ENCODE data around the gene SLC22A31.

DNA sequence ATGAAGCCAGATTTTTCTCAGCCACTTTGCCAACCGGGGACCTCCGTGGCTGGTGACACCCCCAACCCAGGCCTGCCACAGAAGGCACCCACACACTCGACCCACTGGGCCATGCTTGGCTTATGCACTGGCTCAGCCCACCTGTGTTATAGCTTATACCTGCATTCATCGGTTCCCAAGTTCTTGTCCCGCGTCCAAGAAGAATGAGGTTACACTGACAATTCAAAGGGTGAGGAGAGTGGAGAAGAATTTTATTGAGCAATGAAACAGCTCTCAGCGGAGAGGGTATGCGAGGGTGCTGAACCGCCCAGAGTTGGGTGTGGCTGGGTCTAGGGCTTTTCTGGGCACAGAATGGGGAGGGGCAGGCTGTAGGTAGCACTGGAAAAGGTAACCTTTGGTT is 51.0 kb downstream of the SLC22A31 start:
- TF ChIP-seq, protein P1, sequence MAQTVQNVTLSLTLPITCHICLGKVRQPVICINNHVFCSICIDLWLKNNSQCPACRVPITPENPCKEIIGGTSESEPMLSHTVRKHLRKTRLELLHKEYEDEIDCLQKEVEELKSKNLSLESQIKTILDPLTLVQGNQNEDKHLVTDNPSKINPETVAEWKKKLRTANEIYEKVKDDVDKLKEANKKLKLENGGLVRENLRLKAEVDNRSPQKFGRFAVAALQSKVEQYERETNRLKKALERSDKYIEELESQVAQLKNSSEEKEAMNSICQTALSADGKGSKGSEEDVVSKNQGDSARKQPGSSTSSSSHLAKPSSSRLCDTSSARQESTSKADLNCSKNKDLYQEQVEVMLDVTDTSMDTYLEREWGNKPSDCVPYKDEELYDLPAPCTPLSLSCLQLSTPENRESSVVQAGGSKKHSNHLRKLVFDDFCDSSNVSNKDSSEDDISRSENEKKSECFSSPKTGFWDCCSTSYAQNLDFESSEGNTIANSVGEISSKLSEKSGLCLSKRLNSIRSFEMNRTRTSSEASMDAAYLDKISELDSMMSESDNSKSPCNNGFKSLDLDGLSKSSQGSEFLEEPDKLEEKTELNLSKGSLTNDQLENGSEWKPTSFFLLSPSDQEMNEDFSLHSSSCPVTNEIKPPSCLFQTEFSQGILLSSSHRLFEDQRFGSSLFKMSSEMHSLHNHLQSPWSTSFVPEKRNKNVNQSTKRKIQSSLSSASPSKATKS (CRISPR knock-in tag; IDR thresholded peaks at IDR 0.05): no peak
- no peak for TF ChIP-seq BHLHE40 (IDR thresholded peaks at IDR 0.05; ENCODE audit: low read length)
